ENCODE data around the gene PCDHGA1.

DNA sequence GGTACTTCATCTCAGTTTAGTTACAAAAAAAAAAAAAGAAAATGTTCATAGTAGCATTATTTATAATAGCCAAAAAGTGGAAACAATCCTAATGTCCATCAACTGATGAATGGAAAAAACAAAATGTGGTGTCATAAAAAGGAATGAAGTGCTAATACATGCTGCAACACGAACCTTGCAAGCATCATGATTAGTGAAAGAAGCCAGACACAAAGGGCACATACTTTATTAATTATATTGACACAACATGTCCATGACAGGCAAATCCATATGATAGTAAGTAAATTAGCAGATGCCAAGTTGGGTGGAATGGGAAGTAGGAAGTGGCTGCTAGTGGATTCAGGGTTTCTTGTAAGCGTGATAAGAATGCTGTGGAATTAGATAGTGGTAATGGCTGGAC lies 212.7 kb downstream of the PCDHGA1 start:
- no peak for TF ChIP-seq YY1 (IDR thresholded peaks at IDR 0.05; ENCODE audit: insufficient read depth, insufficient read length)
- no peak for TF ChIP-seq ZNF274 (IDR thresholded peaks at IDR 0.05; ENCODE audit: low read depth, low read length)
